GM21825 (cell line): ENCODE data around the gene RNF144A.

ENCODE experiments used
- ATAC-seq: cut with Tn5 transposase; IDR thresholded peaks from one replicate; pipeline ENCODE4 v1.9.1; 2021; ENCODE audit warnings: mild to moderate bottlenecking, moderate library complexity; ENCODE audit not compliant: unreplicated experiment

The RNF144A gene

DNA sequence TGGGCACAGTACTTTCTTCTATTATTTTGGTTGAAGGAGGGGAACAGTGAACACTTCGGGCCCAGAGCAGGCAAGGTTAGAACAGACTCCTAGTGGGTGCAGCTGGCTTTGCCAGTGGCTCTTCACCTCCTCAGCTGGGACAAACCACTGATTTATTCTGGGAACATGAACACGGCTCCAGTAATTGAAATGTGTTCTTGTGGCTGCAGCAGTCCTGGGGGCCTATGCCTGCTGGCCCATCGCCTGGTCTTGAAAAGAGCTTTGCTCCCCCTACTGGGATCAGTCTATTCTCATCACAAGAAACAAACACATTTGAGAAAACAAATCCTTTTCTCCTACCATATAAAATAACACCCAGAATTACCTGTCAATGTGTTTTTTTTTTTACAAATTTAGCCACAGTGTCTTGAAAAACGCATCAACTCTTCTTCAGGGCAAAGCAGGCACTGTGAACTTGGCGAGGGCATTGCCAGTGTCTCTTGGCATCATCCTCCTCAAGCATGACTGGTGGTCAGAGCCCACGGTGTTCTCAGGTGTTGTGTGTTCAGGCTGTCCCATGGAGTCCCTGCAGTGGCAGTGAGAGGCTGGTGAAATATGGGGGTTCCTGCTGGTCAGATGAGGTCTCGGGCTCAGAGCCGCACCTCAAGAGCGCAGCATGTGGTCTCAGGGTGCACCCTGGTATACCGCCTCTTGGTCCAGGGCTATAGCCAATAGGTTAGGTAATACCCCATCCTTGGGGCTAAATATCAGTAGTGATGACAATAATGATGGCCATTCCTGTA is 51.3 kb downstream of the RNF144A start:
- ATAC-seq, result no peak

DNA sequence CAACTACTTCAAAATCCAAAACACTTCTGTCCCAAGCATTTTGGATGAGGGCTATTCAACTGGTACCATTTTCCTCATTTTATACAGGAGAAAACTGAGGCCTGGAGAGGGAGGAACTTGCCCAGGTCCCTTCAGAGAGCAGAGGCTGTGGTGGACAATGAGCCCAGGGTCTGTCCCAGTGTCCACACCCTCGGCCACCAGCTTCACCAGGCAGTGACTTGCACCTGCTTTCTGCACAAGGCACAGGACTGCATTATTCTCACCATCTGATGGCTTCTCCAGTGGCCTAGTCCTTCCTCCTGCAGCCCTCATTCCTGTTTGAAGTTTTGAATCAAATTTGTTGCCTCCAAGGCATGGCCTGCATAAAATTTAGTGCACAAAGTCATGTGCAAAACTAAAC is 53.3 kb downstream of the RNF144A start:
- no peak for ATAC-seq

DNA sequence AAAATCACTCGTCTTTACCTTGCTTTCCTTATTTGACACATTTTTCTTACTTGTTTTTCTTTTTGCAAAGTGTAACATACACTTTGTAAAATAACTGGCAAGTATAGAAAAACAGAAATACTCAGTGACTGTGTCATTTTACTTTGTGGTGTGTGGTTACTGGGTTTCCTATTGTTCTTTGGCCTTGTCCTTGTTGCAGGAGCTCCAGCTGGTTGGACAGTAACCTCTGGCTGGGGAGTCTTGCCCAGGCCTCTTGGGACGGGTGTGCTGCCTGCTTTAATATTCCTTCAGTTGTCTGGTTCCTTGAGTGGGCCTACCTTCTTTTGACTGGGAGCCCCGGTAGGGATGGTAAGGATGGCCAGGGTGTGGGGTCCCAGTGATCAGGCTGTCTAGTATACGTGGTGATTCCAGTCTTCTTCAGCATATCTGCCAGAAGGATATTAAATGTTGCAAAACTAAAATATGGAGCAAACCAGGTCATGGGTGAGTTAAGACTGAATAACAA is 53.8 kb downstream of the RNF144A start:
- no peak for ATAC-seq

DNA sequence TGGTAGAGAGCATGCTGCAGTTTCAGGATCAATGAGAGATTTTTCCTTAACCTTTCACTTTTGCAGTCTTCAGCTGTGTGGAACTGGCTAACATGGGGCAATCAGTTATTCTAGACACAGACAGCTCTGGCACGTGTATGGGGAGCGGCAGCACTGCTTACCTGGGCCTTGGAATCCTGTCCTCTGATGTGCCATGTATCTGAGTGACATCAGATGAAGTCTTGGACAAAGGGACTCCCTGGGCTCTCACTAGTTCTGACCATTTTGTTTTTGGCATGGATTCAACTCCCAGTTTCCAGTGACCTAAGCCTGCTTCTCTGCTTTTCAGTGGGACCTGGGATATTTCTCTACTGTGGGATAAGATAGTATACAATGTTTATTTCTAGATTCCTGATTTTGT is 54.3 kb downstream of the RNF144A start:
- no peak for ATAC-seq

DNA sequence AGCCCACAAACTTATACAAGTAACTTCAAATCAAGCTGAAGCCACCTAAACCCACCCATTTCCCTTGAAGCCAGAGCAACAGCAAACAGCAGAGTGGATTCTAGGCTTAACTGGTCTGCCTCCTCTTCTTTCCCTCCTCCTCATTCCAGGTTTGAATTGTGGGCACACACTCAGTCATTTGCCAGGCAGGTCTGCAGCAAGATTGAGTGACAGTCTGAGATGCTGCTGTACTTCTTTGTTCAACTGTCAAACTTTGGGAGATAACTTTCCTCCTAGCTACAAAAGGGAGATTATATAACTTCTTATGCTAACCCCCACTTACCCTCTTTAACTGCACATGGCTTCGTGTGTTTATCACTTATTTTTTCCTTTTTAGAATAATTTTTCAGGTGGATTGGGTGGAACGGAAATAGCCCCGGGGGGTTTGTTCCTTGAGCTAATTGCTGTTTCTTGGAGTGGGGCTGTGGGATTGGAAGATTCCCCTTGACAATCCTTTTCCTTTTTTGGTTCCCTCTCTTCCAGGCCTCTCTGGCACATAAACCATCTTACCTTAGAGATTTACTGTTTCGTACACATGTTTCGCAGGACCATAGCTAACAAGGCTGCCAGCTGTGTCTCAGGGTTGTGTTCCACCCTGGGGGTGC is 55.0 kb downstream of the RNF144A start:
- no peak for ATAC-seq

DNA sequence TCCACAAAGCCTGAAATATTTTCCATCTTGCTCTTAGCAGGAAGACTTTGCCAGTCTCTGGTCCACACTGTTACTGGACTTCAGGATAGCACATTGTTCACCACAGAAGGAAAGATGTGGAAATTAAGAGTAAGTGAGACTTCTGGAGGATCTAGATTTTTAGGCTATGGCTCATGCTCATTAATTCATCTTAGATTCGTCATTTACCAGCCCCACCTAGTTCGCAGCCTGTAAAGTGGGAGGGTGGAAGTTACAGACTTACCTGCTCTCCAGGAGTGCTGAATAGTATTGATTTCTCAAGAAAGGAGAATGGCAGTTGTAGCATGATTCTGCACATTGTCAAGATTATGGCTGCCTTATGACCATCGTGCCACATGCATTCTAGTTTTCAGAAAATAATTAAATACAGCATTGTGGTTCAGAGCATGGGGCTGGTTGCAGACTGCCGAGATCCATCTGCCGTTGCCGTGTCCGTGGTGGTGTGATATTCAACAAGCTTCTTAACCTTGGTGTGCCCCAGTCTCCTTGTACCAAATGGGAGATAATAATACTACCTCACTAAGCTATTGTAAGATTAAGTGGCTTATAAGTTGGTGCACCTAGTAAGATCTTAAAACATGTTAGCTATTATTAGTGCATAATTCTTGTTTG is 56.8 kb downstream of the RNF144A start:
- no peak for ATAC-seq

DNA sequence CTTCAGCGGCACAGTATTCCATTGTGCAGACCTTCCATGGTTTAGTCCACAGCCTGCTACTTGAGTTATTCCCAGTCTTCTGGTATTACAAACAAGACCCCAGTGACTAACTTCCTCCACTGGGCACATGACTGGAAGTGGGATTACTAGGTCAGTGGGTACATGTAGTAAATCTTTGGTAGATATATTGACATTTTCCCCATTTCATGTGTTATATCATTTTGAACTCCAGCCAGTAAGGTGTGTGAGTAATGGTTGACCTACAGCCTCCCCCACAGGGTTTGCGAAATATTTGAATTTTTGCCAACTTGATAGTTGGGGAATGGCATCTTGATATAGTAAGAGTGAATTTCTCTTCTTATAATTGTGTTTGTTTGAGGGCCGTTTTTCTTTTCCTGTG is 58.8 kb downstream of the RNF144A start:
- no peak for ATAC-seq

DNA sequence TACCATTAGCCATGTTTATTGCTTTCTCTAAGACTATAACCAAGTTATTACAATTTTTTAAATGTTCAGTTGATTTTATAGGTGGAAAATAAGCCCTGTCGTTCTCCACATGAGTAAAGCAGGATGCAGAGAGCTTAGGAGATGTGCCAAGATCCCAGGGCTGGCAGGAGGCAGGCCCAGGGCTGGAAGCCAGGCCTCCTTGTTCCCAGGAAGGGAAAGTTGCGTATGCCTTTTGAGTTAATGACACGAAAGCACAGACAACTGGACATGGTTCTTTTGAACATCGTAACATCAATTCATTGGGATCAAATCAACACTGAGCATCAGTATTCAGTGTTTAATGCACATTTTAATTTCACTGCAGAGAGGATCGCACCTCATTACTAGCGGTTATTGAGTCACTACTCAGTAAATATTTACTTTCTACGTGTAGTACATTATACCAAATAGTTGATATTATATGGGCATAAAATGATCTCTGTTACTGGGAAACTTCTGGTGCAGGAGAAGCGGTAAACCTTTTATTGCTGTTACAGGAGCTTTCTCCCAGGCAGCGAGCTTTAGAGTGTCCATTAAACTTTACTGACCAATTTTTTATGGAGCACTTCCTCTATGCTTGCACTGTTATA is 60.0 kb downstream of the RNF144A start:
- no peak for ATAC-seq

DNA sequence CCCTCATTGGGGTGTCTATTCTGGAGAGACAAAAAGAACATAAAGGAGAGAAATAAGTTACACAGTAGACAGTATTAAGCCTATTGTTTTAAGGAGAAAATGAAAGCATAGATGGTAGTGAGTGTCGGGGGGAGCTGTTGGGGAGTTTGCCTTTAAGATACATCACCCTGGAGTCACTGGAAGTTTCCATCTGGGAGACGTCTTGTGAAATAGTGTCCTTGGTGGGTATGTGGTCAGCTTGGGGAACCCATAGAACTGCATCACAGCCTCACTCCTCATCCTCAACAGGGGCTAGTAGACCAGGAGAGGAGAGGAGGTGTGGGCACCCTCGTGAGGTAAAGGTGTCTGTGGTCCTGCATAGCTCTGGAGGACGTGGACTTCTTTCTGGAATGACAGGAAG is 60.6 kb downstream of the RNF144A start:
- ATAC-seq, result no peak

DNA sequence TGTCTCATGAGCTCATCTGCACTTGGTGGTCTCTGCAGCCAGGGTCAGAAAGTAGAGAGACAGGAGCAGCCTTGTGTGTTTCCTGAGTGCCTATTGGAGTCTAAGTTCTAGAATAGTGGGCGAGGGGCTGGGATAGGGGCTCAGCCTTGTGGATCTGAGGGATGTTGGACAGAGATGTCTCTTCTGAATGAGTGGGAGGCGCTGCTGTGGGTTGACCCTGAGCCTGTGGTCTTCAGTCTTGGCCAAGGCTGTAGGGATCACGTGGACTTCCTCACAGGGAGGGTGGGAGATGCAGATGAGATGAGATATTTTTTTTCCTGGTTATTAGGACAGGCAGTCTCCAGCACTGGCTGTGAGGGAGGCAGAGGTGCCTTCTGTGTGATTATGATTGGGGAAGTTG is 61.8 kb downstream of the RNF144A start:
- no peak for ATAC-seq

DNA sequence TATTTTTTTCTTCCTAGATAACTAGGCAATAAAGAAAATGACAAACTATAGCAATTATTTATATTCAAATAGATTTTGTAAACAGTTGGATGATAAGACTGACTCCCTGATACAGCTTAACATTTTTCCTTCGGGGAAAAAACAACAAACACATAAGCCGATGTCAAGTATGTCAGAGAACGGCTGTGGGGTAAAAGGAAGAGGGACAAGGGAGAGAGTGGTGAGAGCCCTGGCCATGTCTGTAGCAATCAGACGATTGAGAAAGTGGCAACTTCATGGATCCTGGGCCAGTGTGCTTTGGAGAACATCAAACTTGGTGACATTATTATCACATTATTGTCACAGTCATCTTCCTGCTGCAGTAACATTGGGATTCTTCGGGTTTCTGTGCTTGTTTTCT is 65.2 kb downstream of the RNF144A start:
- ATAC-seq, result no peak

DNA sequence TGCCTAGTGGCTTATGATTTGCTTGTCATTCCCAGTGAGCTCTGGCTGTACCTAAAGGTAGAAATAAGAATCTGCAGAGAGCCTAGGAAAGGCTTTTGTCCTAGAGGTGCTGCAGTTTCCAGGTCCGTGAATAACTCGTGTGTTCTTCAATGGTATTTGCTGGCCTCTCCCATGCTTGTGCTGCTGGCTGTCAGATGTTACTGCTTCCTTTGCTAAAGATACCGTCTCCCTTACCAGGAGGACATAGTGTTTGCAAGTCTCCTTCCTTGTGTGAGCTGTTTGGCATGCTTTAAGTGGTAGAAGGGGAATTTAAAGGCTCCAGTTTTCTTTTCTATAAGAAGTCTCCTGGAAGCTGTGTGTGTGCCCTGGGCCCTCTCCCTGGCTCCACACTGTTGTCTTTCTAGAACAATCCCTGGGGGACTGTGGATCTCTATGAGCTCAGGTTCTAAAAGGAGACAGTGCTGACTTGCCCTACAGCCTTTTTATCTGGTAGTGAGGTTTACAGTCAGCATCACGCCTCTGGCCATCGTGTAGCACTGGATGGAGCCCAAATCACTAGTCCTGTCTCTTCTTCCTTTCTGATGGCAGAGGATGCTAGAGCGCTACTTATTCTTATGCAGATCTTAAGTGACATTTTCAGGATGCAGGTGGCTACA is 65.8 kb downstream of the RNF144A start:
- ATAC-seq, result no peak

DNA sequence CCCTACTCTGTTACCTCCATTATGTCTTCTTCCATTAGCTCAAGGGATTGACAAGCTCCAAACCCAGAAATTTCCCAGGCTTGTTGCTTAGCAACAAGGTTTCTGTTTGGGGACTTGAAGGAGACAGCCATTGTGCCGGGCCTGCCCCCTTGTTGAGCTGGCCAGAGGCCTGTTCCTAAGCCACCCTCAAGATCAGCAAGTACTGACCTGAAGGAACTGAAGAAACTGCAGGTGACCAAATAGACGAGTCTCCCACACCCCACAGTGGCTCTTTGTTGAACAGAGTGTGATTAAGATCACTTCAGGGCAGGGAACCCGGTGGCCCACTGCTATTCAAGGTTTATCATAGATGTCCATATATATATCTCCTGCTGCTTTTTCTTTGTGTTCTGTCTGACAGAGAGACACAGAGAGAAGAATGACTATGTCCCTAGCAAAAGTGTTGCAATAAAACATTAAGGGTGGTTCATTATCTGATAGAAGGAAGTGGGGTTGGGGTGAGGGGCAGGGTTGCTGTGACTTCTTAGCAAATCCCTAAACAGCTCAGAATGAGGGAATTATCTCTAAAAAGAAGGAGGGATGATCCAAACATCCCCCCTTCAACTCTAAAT is 69.2 kb downstream of the RNF144A start:
- no peak for ATAC-seq

DNA sequence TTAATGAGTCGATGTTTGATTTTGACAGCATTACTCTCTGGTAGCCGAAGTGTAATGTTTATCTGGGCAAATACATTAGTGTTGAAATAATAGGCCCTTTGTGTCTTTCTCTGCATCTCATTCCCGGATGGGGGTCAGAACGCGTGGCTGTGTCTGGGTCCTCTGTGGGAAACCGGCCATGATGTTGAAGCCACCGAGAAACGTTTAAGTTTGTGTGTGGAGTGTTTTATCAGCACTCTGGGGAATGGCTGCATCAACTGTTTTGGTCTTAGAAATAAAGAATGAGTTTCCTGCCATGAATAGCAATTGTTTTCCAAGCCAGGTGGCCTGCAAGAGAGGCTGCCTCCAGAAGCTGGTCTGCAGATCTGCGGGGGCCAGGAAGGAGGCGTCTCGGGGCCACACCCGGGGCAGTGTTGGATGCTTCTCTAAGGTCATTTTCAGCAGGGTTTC is 69.7 kb downstream of the RNF144A start:
- no peak for ATAC-seq

DNA sequence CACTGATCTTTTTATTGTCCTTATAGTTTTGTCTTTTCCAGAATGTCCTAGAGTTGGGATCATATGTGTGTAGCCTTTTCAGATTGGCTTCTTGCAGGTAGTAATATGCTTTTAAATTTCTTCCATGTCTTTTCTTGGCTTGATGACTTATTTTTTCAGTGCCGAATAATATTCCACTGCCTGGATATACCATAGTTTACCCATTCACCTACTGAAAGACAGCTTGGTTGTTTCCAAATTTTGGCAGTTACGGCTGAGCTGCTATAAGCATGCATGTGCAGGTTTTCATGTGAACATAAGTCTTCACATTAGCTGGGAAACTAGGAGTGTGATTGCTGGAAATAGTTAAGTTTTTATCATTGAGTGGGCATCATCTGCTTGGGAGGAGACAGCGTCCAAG is 73.7 kb downstream of the RNF144A start:
- ATAC-seq, result no peak

DNA sequence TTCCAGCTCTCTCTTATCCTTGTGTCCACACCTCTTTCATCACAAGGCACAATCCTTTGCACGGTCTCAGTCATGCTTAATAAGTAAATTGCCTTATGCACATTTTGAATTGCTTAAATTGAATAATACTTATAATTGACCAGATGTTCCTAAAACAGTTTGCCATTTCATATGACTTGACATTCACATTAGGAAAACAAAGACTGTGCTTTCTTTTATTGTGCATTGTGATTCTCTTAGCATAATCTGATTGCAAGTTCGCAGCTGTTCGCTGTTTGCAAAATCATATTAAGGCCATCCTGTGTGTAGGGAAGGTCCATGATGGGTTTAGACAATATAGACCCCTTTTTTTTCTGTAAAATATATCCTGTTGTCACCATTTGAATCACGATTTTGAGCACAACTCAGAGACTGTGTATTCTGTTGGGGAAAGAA is 75.6 kb downstream of the RNF144A start:
- ATAC-seq, result no peak

DNA sequence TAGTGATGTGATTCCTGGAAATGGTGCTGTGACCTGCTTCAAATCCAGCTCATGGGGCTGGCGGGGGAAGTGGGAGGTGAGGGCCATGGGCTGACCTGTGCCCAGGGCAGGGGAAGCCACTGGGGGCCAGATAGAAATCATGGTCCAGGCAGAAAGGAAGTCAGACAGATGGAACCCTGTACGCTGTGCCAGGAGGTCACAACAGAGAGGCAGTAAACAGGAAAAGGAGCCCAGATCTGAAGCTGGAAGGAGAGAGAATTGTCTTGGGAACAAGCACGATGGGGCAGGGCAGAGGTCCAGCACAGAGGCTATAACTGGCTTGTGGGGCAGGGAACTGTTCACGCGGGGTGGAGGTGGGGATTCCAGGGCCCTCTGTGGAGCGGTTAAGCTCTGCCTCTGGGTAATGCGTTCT is 76.0 kb downstream of the RNF144A start:
- ATAC-seq, result no peak

DNA sequence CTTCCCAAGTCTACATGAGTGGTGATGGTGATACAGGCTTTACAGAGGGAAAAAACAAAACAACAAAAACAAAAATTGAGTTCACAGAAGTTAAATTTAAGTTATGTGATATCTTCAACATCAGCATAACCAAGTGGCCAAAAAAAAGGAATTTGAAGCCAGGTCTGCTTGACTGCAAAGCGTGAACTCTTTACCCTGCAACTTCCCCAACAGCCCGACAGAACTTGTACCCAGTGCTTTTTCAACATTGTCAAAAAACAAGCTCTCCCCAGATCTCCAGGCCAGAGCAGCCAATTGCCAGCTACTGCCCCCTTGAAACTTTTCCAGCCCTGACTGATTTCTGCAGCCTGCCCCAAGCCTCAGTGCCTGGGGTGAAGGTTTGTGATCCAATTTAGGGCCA is 76.7 kb downstream of the RNF144A start:
- ATAC-seq, result no peak

DNA sequence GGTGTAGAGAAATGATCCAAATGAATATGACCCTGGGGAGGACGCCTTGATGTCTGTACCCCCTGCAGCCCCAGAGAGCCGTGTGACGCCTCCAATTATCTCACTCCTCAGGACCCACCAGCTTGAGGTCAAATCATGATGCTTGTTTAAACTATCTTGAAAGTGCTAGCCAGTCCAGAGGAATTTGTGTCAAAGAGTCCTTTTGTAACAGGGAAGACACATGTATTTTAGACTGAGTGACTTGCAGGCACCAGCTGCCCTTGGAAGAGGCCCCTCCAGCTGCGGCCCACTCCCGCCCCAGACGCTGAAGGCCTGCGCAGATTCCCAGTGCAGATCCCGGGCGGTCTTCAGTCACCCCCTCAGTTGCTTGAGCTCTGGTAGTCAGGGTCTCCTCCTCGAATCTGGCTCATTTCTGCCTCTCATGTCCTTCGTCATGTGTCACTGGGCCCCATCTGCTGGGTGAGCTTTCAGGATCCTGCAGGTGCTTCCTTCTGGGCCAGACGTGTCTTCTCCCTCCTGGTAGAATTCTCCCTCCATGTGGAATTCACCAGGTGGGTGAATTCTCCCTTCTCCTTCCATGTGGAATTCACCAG is 77.4 kb downstream of the RNF144A start:
- ATAC-seq, result no peak
